Medulla oblongata (tissue), 1 donor: ENCODE data around the gene CABLES1.
"Not testable (repeated sequence)": the region's sequence is repeated elsewhere in the genome, so short reads cannot be mapped to it uniquely, and the experiment has no call there.

Experiments
- DNase-seq: peaks from one replicate; pipeline ENCODE4 v3.0.0-alpha.2; 2015; ENCODE audit errors: extremely low spot score

The CABLES1 gene

DNA sequence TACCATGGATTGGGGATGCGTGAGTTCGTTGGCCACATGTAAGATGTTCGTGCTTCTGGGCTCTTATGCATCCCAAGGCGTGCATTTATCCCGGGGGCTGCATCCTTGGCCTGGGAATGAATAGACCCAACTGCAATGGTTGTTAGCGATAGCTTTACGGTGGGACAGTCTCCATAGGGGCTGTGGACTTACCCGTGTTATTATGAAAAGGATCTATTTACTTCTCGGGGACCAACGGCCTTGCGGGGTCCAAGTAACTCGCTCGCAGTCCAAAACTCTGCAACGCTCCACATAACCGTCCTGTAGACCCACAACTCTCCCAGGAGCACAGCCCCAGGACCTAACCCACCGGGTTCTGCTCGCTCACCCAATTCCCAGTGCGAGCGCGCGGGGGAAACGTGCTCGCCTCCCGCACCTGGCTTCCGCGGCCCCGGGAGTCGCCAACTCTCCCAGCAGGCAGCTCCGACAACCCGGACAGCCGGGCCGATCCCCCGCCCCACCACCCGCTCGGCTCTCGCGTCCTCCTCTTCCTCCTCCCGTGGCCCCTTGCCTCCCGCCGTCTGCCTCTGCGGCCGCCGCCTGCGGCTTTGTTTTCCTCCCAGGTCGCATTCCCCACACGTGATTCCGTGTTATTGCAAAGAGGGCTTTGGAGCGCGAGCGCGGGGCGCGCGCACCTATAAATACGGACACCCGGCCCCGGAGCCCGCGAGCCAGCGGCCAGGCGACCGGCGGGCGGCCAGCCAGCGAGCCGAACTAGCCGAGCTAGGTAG is at the start of gene CABLES1:
CABLES1 (plus strand) TSS at position 706 of the 770 bp plus-strand sequence. CDS start 278 bp downstream, outside the sequence.
- DNase-seq: peak; percentile 50

DNA sequence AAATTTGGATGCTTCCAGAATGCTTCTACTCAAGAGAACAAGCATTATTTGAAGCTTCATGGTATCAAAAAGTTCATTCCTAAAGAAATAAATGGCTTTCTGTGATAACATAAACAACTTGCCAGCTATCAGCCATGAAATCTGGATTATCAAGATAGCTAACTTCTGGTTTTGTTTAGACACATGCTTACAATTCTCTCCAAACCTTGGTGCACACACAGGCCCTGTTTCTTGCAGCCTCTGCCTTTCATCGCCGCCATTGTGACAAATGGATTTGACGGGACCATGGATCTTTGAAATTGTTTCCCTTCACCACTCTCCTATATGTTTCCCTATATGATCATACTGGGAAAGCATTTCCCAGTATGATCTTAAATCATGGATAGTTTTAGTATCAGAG is 47.9 kb upstream of the CABLES1 start:
- no peak for DNase-seq

DNA sequence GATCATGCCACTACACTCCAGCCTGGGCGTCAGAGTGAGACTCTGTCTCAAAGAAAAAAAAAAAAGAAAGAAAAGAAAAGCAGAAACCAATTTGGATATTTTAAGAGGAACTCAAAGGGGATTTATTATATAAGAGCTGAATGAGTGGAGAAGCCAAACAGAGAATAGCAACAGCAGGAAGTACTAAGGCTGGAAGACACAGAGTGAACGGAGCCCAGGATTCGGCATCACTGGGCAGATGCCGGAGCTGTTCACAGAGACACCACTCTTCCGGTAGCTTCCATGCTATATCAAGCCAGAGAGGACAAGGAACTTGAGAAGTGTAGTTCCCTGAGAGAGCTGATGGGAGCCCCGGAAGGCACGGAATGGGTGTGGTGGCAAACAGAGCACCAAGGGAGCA is 47.0 kb upstream of the CABLES1 start:
- DNase-seq: peak; percentile 17

DNA sequence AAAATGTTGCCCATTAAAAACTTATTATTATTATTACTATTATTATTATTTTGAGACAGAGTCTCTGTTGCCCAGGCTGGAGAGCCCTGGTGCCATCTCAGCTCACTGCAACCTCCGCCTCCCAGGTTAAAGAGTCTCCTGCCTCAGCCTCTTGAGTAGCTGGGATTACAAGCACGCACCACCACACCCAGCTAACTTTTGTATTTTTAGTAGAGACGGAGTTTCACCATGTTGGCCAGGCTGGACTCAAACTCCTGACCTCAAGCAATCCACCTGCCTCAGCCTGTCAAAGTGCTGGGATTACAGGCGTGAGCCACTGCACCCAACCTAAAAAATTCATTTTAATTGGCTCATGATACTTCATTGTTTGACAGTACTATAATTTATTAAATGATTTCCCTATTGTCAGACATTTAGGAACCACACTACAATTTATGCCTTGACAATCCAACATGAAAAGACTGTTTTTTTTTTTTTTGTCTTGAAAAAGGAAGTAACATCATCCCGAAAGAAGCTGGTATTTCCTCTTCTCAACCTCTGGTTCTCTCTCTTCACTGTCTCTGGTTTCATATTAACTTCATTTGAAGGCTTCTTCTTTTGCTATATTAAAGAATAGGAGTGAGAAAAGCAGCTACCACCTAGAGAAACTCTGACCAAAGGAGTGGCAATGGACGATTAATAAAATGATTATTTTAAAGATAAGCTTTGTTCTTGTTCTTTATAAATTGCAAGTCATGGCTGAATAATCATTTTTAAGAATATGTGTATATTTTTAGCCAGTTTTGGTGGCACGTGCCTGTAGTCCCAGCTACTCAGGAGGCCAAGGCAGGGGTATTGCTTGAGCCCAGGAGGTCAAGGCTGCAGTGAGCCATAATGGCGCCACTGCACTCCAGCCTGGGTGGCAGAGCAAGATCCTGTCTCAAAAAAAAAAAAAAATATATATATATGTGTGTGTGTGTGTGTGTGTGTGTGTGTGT is 44.0 kb upstream of the CABLES1 start:
- peak; percentile 54 for DNase-seq

- DNase-seq: no peak
Observed at GRCh38 chr18:23092121-23092520, 43.2 kb upstream of the CABLES1 start.

GRCh38 chr18:23093130-23093529 is 42.2 kb upstream of the CABLES1 start:
- DNase-seq: not testable (repeated sequence)

GRCh38 chr18:23093772-23094171 is 41.5 kb upstream of the CABLES1 start:
- no peak for DNase-seq

DNA sequence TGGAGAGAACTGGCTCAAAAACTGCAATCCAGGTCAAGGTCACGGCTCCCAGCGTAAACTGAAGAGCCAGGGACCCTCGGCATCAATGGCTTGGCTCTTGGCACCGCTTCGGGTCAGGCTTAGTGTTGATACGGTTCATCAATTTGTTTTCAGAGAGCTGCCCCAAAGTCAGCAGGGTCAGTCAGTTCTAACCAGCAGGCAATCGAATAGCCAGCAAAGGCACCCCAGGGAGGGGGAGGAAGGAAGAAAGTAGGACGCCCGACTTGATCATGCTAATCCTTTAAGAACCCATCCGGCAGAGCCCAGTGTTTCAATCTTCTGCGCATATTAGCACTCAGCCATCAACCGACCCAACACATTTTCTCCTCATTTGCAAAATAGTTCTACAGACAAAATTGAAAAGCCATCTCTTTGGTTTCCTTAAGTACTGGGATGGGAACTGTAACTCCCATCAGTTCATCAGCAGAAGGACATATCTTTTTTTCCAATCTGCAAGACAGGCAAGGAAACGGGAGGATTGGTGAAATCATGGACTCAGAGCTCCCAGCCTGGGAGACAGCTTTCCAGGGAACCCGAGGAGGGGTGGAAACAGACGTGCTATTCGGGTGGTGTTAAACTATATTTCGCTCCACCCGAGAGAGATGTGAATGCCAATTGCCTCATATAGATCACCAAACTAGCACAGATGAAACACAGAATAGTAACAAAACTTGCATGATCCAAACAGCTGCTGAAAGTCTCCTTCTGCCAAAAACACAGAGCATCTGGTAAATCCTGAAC is 40.7 kb upstream of the CABLES1 start:
- DNase-seq: no peak

DNA sequence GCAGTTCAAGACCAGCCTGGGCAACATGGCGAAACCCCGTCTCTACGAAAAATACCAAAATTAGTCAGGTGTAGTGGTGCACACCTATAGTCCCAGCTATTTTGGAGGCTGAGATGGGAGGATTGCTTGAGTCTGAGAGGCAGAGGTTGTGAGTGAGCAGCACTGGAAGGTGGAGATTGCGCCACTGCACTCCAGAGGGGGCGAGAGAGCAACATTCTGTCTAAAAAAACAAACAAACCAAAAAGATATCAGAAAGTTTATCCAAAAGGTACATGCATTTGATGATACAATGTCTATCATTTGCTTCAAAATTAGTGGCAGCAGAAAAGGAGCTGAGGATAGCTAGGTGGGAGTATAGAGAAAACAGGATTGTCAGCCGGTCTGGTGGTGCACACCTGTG is 39.8 kb upstream of the CABLES1 start:
- no peak for DNase-seq

DNA sequence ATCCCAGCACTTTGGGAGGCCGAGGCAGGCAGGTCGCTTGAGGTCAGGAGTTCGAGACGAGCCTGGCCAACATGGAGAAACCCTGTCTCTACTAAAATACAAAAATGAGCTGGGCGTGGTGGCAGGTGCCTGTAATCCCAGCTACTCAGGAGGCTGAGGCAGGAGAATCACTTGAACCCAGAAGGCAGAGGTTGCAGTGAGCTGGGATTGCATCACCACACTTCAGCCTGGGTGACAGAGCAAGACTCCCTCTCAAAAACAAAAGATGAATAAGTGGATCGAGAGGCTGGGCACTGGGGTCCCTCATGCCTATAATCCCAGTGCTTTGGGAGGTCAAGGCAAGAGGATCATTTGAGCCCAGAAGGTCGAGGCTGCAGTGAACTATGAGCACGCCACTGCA is 38.3 kb upstream of the CABLES1 start:
- DNase-seq: not testable (repeated sequence)

GRCh38 chr18:23099621-23100020 is 35.7 kb upstream of the CABLES1 start:
- DNase-seq: no peak

- no peak for DNase-seq
Observed at GRCh38 chr18:23101861-23102432, 33.3 kb upstream of the CABLES1 start.

GRCh38 chr18:23102493-23103261 is 32.6 kb upstream of the CABLES1 start:
- no peak for DNase-seq

DNA sequence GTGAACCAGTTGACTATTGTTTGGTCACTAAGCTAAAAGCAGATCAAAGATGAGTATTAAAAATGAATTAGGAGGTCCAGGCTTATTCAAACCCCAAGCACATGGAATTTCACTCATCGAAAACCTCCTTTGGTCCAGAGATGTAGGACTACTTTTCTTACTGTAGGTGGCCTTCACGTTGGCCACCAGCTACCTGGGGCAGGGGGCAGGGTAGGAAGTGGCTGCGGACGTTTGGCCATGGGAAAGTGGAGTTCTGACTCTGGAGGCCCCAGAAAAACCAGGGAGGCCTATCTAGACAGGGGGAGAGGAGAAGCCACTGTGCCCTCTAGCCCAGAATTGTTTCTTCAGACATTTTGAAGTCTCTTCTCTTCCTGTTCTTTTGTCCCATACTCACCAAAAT is 31.8 kb upstream of the CABLES1 start:
- DNase-seq: no peak

DNA sequence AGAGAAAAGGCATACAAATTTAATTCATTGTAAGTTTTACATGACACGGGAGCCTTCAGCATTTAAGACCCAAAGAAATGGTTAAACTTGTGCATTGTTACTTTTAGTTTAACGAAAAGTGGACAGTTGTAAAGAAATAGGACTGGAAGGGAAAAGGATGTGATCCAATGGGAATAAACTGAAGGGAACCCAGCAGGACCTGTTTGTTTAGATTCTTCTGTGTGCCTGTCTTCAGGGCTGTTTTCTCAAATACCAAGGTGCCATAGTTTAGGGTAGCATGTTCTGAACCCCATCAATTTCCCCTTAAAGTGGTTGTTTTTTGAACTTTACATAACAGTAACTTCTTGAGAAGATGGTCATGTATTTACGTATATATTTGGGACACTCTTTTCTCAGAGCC is 30.3 kb upstream of the CABLES1 start:
- no peak for DNase-seq

GRCh38 chr18:23105581-23106219 is 29.6 kb upstream of the CABLES1 start:
- DNase-seq: no peak

DNA sequence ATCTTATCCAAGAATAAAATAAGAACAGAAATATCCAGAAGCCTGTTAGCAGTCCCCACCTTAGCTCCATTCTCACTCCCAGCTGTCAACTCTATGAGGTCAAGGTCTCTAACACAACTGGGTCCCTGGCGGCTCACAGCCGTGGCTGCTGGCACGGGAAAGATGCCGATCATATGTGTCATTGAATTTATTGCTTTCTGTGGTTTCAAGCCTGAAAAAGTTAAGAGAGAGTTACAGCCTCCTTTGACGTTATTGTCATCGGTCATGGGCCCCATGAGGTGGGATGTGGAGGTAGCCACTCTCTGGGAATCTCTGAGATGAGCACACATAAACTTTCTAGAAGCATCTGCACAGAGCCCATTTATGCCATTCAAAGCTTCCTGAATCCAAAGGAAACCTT is 28.7 kb upstream of the CABLES1 start:
- DNase-seq: no peak

DNA sequence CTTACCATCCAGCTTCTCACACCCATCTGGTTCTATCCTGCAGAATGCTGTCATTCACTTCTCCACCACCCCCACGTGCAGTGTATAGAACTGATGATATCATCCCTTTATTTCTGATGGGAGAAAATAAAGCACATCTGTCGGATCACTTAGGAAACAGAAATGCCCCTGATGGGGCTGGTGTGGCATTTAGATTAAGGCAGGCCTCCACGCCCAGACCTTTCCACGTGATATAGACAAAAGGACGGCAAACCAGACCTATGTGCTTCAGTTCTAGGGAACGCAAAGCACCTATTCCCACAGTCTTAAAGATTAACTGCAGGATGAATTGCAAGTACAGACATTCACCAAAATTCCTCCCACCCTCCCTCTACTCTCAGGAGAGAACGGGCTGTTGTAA is 27.6 kb upstream of the CABLES1 start:
- DNase-seq: no peak

DNA sequence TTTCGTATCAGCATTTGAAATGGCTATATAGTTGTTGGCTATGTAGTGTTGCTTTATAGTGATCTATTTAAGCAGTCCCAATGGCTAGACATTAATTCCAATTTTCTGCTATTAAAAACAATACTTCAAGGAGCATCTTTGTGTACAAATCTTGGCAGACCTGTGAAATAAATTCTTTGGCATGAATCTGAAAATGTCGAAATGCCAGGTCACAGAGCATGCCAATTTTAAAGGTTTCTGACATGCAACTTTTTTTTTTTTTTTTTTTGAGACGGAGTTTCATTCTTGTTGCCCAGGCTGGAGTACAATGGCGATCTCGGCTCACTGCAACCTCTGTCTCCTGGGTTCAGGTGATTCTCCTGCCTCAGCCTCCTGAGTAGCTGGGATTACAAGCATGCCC is 26.8 kb upstream of the CABLES1 start:
- DNase-seq: no peak

DNA sequence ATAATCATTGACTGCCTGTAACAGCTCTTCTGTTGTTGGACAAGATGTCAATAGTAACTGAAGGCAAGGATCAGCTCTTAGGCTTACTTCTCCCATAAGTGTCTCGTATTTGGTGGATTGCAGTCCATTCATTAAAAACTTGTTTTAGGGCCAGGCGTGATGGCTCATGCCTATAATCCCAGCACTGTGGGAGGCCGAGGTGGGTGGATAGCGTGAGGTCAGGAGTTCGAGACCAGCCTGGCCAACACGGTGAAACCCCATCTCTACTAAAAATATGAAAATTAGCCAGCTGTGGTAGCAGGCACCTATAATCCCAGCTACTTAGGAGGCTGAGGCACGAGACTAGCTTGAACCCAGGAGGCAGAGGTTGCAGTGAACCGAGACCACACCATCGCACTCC is 26.1 kb upstream of the CABLES1 start:
- not testable (repeated sequence) for DNase-seq
